Mesendoderm (in vitro differentiated cells): ENCODE data around the gene PACSIN1.

Source experiments
- DNase-seq: peaks from one replicate; pipeline ENCODE4 v3.0.0; 2013
- H2AK5ac ChIP-seq: 2 replicates; pipeline ENCODE4 v1.6.1; 2013; ENCODE audit warnings: low read length, inconsistent platforms
- H2BK120ac ChIP-seq: 2 replicates; pipeline ENCODE4 v1.6.1; 2013; ENCODE audit warnings: low read depth, mild to moderate bottlenecking, low read length, moderate library complexity, mixed read lengths
- H2BK15ac ChIP-seq: replicated peaks from 2 replicates; pipeline ENCODE4 v1.6.1; 2013; ENCODE audit warnings: low read depth, mild to moderate bottlenecking, moderate library complexity
- H2BK5ac ChIP-seq: 2 replicates; pipeline ENCODE4 v1.6.1; 2013; ENCODE audit warnings: low read length, inconsistent platforms
- H3K18ac ChIP-seq: 2 replicates; pipeline ENCODE4 v1.6.1; 2013; ENCODE audit warnings: mild to moderate bottlenecking, low read length, mixed read lengths
- H3K23ac ChIP-seq: one replicate; pipeline ENCODE4 v1.6.1; 2013; ENCODE audit warnings: low read length
- H3K27ac ChIP-seq: 2 replicates; pipeline ENCODE4 v1.5.1; 2013; ENCODE audit warnings: low read depth, mild to moderate bottlenecking, inconsistent platforms, low read length, moderate library complexity
- H3K27me3 ChIP-seq: 2 replicates; pipeline ENCODE4 v1.6.1; 2013; ENCODE audit warnings: low read length, control low read depth, mild to moderate bottlenecking, inconsistent platforms; ENCODE audit not compliant: insufficient read depth, poor library complexity
- H3K36me3 ChIP-seq: 2 replicates; pipeline ENCODE4 v1.6.1; 2013; ENCODE audit warnings: low read length, inconsistent platforms; ENCODE audit not compliant: control insufficient read depth, insufficient read depth
- H3K4ac ChIP-seq: one replicate; pipeline ENCODE4 v1.6.1; 2013; ENCODE audit warnings: low read depth, mild to moderate bottlenecking, low read length, moderate library complexity
- H3K4me1 ChIP-seq: 2 replicates; pipeline ENCODE4 v1.6.1; 2013; ENCODE audit warnings: low read depth, low read length, inconsistent platforms; ENCODE audit not compliant: control insufficient read depth
- H3K4me2 ChIP-seq: 2 replicates; pipeline ENCODE4 v1.6.1; 2013; ENCODE audit warnings: low read length
- H3K4me3 ChIP-seq: 2 replicates; pipeline ENCODE4 v1.5.1; 2013; ENCODE audit warnings: mild to moderate bottlenecking, low read length
- H3K56ac ChIP-seq: one replicate; pipeline ENCODE4 v1.6.1; 2013; ENCODE audit warnings: low read length
- H3K79me1 ChIP-seq: 2 replicates; pipeline ENCODE4 v1.6.1; 2013; ENCODE audit warnings: low read length, inconsistent platforms
- H3K79me2 ChIP-seq: 2 replicates; pipeline ENCODE4 v1.6.1; 2013; ENCODE audit warnings: mild to moderate bottlenecking, low read length; ENCODE audit not compliant: control insufficient read depth, insufficient read depth
- H3K9ac ChIP-seq: 2 replicates; pipeline ENCODE4 v1.6.1; 2013; ENCODE audit warnings: low read length, inconsistent platforms
- H4K5ac ChIP-seq: one replicate; pipeline ENCODE4 v1.6.1; 2013; ENCODE audit warnings: low read length
- H4K8ac ChIP-seq: one replicate; pipeline ENCODE4 v1.6.1; 2013; ENCODE audit warnings: low read depth, mild to moderate bottlenecking, control low read depth, low read length, moderate library complexity
- WGBS: extraction: QIAGEN DNeasy Blood & Tissue Kit; methylation state at CpG from one replicate; pipeline ENCODE4 v1.1.7; 2013; ENCODE audit warnings: low lambda C conversion rate, missing lambda C conversion rate; ENCODE audit not compliant: insufficient coverage; ENCODE audit errors: extremely low coverage; 5-methylcytosine and 5-hydroxymethylcytosine counted together

Gene PACSIN1

DNA sequence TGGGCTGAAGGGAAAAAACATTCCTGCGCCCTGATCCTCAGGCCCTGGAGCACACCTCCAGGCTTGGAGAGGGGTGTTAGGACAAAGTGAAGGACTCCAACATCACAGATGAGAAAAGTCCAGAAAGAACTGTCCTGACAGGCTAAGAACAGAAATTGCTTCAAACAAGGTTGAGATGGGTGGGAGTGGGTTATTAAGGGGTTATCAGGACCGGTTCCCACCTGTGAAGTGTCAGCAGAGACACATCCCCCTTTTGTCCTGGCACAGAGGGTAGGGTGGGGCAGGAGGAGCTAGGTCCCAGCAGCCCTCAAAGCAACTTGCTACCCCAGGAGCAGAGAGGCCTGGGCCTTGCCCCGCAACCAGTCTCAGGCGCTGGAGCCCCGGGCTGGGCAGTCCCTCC is 86.7 kb downstream of the PACSIN1 start:
- Histone ChIP-seq H3K4ac (no peak overlapping the region), H4K5ac (no peak overlapping the region), H3K18ac (no peak overlapping the region), H3K27ac (no peak overlapping the region), H2AK5ac (no peak overlapping the region), H3K36me3 (no peaks in the 10 kb centered on the region), H3K56ac (no peak overlapping the region), H2BK5ac (no peak overlapping the region), H3K27me3 (no peaks in the 10 kb centered on the region), H3K23ac (no peak overlapping the region), H4K8ac (no peak overlapping the region), H2BK15ac (no peak overlapping the region), H2BK120ac (no peak overlapping the region), H3K4me1 (no peaks in the 10 kb centered on the region), H3K79me1 (no peaks in the 10 kb centered on the region), H3K4me2 (no peak overlapping the region), H3K4me3 (no peak overlapping the region), H3K79me2 (no peaks in the 10 kb centered on the region), H3K9ac (no peak overlapping the region)
- no peak for DNase-seq
- no CpG with 5 or more reads among the region's 5 CpGs for WGBS

- H3K4me2 ChIP-seq, result no peak overlapping the region
- H3K18ac ChIP-seq, result no peak overlapping the region
- no peak overlapping the region for H3K9ac ChIP-seq
- no peak overlapping the region for H2BK120ac ChIP-seq
- no peak overlapping the region for H2AK5ac ChIP-seq
- H3K56ac ChIP-seq, result no peak overlapping the region
- no peak overlapping the region for H4K5ac ChIP-seq
- no peaks in the 10 kb centered on the region for H3K36me3 ChIP-seq
- H4K8ac ChIP-seq, result no peak overlapping the region
- H2BK5ac ChIP-seq, result no peak overlapping the region
- H3K27ac ChIP-seq, result no peak overlapping the region
- no peaks in the 10 kb centered on the region for H3K4me1 ChIP-seq
- H2BK15ac ChIP-seq, result no peak overlapping the region
- H3K79me2 ChIP-seq, result no peaks in the 10 kb centered on the region
- H3K79me1 ChIP-seq, result no peaks in the 10 kb centered on the region
- H3K23ac ChIP-seq, result no peak overlapping the region
- DNase-seq, result no peak
- H3K4ac ChIP-seq, result no peak overlapping the region
- no CpG with 5 or more reads among the region's 4 CpGs for WGBS
- no peak overlapping the region for H3K4me3 ChIP-seq
- no peaks in the 10 kb centered on the region for H3K27me3 ChIP-seq
These were observed 87.3 kb downstream of the PACSIN1 start for GRCh38 chr6:34553146-34553545.

GRCh38 chr6:34553750-34554149 is 87.9 kb downstream of the PACSIN1 start:
- Histone ChIP-seq H3K23ac (no peak overlapping the region), H4K5ac (no peak overlapping the region), H3K4ac (no peak overlapping the region), H3K4me3 (no peak overlapping the region), H3K79me1 (no peaks in the 10 kb centered on the region), H4K8ac (no peak overlapping the region), H2AK5ac (no peak overlapping the region), H3K27me3 (no peaks in the 10 kb centered on the region), H3K9ac (no peak overlapping the region), H3K36me3 (no peaks in the 10 kb centered on the region), H3K56ac (no peak overlapping the region), H3K4me1 (no peaks in the 10 kb centered on the region), H3K27ac (no peak overlapping the region), H3K79me2 (no peaks in the 10 kb centered on the region), H3K18ac (no peak overlapping the region), H3K4me2 (no peak overlapping the region), H2BK5ac (no peak overlapping the region), H2BK120ac (no peak overlapping the region), H2BK15ac (no peak overlapping the region)
- DNase-seq, result no peak
- no CpG with 5 or more reads among the region's 10 CpGs for WGBS

DNA sequence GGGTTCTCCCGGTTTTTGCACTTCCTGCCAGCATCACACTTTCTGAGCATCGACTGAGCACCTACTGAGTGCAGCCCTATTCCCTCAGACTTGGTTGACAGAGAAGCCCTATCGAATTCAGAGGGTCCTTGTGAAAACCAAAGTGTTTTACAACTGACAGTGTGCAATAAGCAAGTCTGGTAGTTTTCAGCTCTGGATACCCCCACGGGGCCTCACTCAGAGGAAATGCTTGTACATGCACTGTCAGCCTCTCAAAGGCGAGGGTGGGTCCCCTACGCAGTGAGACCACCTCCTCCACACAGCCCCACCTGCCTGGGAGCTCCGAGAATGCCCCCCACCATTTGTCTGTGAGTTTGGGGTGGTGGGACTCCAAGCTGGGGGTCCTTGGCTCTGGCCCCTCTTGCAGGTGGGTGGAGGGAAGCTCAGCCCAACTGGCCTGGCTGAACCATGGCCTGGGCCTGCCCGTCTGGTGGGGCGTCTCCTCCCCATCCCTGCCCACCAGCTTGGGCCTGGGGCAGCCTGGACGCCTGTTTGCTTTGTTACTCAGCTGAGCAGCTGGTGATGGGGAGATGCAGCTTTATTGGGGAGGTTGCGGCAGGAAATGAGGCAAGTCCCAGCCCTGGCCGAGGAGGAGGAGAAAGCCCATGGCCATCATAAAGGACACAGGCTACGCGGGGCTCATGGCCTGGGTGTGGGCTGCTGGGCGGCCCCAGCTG is 88.6 kb downstream of the PACSIN1 start:
- Histone ChIP-seq H4K8ac (no peak overlapping the region), H2BK15ac (no peak overlapping the region), H3K4me1 (no peaks in the 10 kb centered on the region), H3K36me3 (no peaks in the 10 kb centered on the region), H3K79me2 (no peaks in the 10 kb centered on the region), H3K23ac (no peak overlapping the region), H2BK120ac (no peak overlapping the region), H3K79me1 (no peaks in the 10 kb centered on the region), H3K18ac (no peak overlapping the region), H3K4me2 (no peak overlapping the region), H3K4me3 (no peak overlapping the region), H2BK5ac (no peak overlapping the region), H2AK5ac (no peak overlapping the region), H3K56ac (no peak overlapping the region), H4K5ac (no peak overlapping the region), H3K4ac (no peak overlapping the region), H3K9ac (no peak overlapping the region), H3K27ac (no peak overlapping the region), H3K27me3 (no peaks in the 10 kb centered on the region)
- DNase-seq, result no peak
- no CpG with 5 or more reads among the region's 15 CpGs for WGBS

DNA sequence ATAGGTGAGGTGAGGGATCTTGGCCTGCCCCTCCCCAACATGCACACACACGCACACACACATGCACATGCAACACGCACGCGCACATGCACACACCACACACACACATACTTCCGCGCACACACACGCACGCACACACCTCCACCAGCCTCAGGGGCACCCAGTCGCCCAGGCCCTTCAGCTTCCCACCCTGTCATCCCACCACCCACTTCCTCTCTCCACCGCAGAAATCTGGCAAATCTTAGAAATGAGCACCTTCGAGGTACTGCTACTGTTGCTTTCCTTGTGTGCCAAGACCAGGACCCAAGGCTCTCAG is 89.1 kb downstream of the PACSIN1 start:
- no peak overlapping the region for H4K5ac ChIP-seq
- WGBS, result no CpG with 5 or more reads among the region's 11 CpGs
- no peak overlapping the region for H2AK5ac ChIP-seq
- DNase-seq, result no peak
- H3K23ac ChIP-seq, result no peak overlapping the region
- no peak overlapping the region for H3K4me3 ChIP-seq
- H3K79me1 ChIP-seq, result no peaks in the 10 kb centered on the region
- no peak overlapping the region for H3K4me2 ChIP-seq
- H3K27ac ChIP-seq, result no peak overlapping the region
- no peak overlapping the region for H3K4ac ChIP-seq
- H2BK120ac ChIP-seq, result no peak overlapping the region
- H2BK5ac ChIP-seq, result no peak overlapping the region
- H3K36me3 ChIP-seq, result no peaks in the 10 kb centered on the region
- no peak overlapping the region for H3K18ac ChIP-seq
- H3K79me2 ChIP-seq, result no peaks in the 10 kb centered on the region
- H3K56ac ChIP-seq, result no peak overlapping the region
- no peak overlapping the region for H3K9ac ChIP-seq
- H3K4me1 ChIP-seq, result peaks cover 2% of the 10 kb centered on the region
- no peak overlapping the region for H2BK15ac ChIP-seq
- H3K27me3 ChIP-seq, result no peaks in the 10 kb centered on the region
- H4K8ac ChIP-seq, result no peak overlapping the region

DNA sequence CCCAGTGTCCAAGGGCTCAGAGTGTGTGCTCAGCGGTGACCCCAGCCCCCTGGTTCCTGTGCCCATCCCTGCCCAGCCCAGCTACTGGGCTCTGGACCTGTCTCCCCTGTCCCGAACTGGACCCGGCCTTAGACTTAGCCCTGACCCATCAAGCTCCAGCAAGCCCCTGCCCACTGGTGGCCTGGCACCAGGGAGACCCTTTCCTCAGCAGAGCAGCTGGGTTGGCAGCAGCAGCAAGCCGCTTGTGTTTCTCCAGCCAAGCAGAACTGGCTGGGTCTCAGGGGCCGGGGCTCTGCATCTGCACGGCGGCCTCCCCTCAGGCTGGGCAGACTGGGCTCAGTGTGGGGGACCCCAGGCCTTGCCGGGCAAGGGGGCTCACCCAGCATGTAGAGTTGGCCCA is 89.5 kb downstream of the PACSIN1 start:
- no CpG with 5 or more reads among the region's 8 CpGs for WGBS
- Histone ChIP-seq H3K27ac (no peak overlapping the region), H2AK5ac (no peak overlapping the region)

More for the DNA sequence above, 89.5 kb downstream of the PACSIN1 start:
- Histone ChIP-seq H3K4me3 (no peak overlapping the region), H3K79me1 (no peaks in the 10 kb centered on the region), H3K36me3 (no peaks in the 10 kb centered on the region), H2BK15ac (no peak overlapping the region), H2BK120ac (no peak overlapping the region), H3K79me2 (no peaks in the 10 kb centered on the region), H3K27me3 (no peaks in the 10 kb centered on the region), H2BK5ac (no peak overlapping the region), H3K4me1 (peaks cover 4% of the 10 kb centered on the region), H3K23ac (no peak overlapping the region), H3K18ac (no peak overlapping the region), H3K4ac (no peak overlapping the region), H3K9ac (no peak overlapping the region), H4K5ac (no peak overlapping the region), H3K56ac (no peak overlapping the region), H3K4me2 (no peak overlapping the region), H4K8ac (no peak overlapping the region)
- no peak for DNase-seq
